Keratinocyte (primary cell): ENCODE data around the gene PCNT. TPM values are rescaled to one million over a fixed set of nuclear protein-coding genes. Genes with fewer than 3 reads are reported as not detected.

Experiments
- DNase-seq: peaks from one replicate; pipeline ENCODE4 v3.0.0-alpha.2; 2011; ENCODE audit warnings: low read depth, missing footprints, low spot score
- FAIRE-seq: peaks from 2 replicates; lab custom pipeline; 2011; peaks lifted over from hg19 to GRCh38; lab: Jason Lieb, UNC
- H2AFZ ChIP-seq: 2 replicates; pipeline ENCODE4 v1.6.0; 2012; ENCODE audit warnings: low read length, control low read depth, inconsistent platforms; ENCODE audit not compliant: control insufficient read depth
- H3K27ac ChIP-seq: 2 replicates; pipeline ENCODE4 v1.5.1; 2011; ENCODE audit warnings: low read length; ENCODE audit not compliant: control insufficient read depth, insufficient read depth
- H3K27me3 ChIP-seq: 3 replicates; pipeline ENCODE4 v1.6.0; 2011; ENCODE audit warnings: low read length; ENCODE audit not compliant: control insufficient read depth, insufficient read depth; ENCODE audit errors: extremely low read depth
- H3K36me3 ChIP-seq, 2 experiments: 2 replicates in 1 of 2; 3 replicates in 1 of 2; pipeline ENCODE4 v1.5.1; 2011; ENCODE audit warnings: low read length in 2 of 2, mild to moderate bottlenecking in 1 of 2; ENCODE audit not compliant: control insufficient read depth in 2 of 2, insufficient read depth in 2 of 2; ENCODE audit errors: extremely low read depth in 1 of 2
- H3K4me1 ChIP-seq: 3 replicates; pipeline ENCODE4 v1.5.1; 2011; ENCODE audit warnings: low read length; ENCODE audit not compliant: control insufficient read depth, insufficient read depth; ENCODE audit errors: extremely low read depth
- H3K4me2 ChIP-seq: 3 replicates; pipeline ENCODE4 v1.6.0; 2011; ENCODE audit warnings: low read depth, low read length; ENCODE audit not compliant: control insufficient read depth, insufficient read depth; ENCODE audit errors: extremely low read depth
- H3K4me3 ChIP-seq, 3 experiments: fragments of 200-600 bp in 1 of 3; sonication (generic) in 1 of 3; 2 replicates in 2 of 3; 3 replicates in 1 of 3; pipeline ENCODE4 v1.5.1; 2011 to 2016; ENCODE audit warnings: low read length in 3 of 3, mild to moderate bottlenecking in 3 of 3, control low read depth in 2 of 3, inconsistent platforms in 1 of 3, low read depth in 1 of 3, mixed read lengths in 1 of 3, mixed run types in 1 of 3, moderate library complexity in 1 of 3; ENCODE audit not compliant: control insufficient read depth in 2 of 3, insufficient read depth in 2 of 3; ENCODE audit errors: extremely low read depth in 1 of 3
- H3K79me2 ChIP-seq: 2 replicates; pipeline ENCODE4 v1.6.0; 2012; ENCODE audit warnings: low read length; ENCODE audit not compliant: control insufficient read depth, insufficient read depth
- H3K9ac ChIP-seq: 3 replicates; pipeline ENCODE4 v1.6.0; 2011; ENCODE audit warnings: low read length; ENCODE audit not compliant: control insufficient read depth, insufficient read depth; ENCODE audit errors: extremely low read depth
- H3K9me1 ChIP-seq: 3 replicates; pipeline ENCODE4 v1.6.0; 2011; ENCODE audit warnings: low read length; ENCODE audit not compliant: control insufficient read depth, insufficient read depth; ENCODE audit errors: extremely low read depth
- H3K9me3 ChIP-seq: 2 replicates; pipeline ENCODE4 v1.5.1; 2012; ENCODE audit warnings: low read depth, low read length; ENCODE audit not compliant: control insufficient read depth
- H4K20me1 ChIP-seq: 3 replicates; pipeline ENCODE4 v1.6.0; 2011; ENCODE audit warnings: low read length; ENCODE audit not compliant: control insufficient read depth, insufficient read depth; ENCODE audit errors: extremely low read depth
- EZH2 ChIP-seq: IDR thresholded peaks from one replicate; pipeline ENCODE4 v1.6.1; 2012; ENCODE audit warnings: inconsistent platforms, mild to moderate bottlenecking, low read length, moderate library complexity
- dilution Hi-C: fragments of 300-500 bp; cut with MboI; formaldehyde crosslinking; loops from one replicate; pipeline ENCODE4 v1.7.0; 2020; ENCODE audit warnings: low sequenced_read_pairs; ENCODE audit not compliant: extremely low pct_ligation_motif_present
- polyA plus RNA-seq, 5 experiments: library from polyadenylated mRNA; depleted of rRNA in 3 of 5; stranded (reverse) in 3 of 5; stranded (forward) in 1 of 5; unstranded in 1 of 5; fragments of >200 nt; gene quantifications; 1 replicate in 1 of 5; 2 replicates in 3 of 5; 3 replicates in 1 of 5; pipeline versions ENCODE4 v1.2.1 to v1.2.3, GENCODE V29; 2011 to 2012; ENCODE audit warnings: missing spikeins in 2 of 5, low read depth in 1 of 5, low replicate concordance in 1 of 5
- TF ChIP-seq, protein P1 (sequence below), 3 experiments: IDR thresholded peaks in 1 of 3; conservative IDR thresholded peaks in 1 of 3; optimal IDR thresholded peaks in 1 of 3; 2 replicates in 2 of 3; 3 replicates in 1 of 3; pipeline versions ENCODE3 to v1.5.1; 2011; ENCODE audit warnings: low read length in 3 of 3, mild to moderate bottlenecking in 3 of 3, moderate library complexity in 2 of 3, control low read depth in 1 of 3, inconsistent platforms in 1 of 3; ENCODE audit not compliant: insufficient read depth in 2 of 3; ENCODE audit errors: extremely low read depth in 1 of 3

PCNT gene
- polyA plus RNA-seq, 1 donor (not counting 4 experiments of a cell fraction or from before 2014, with no cell fraction given), result 9.8 TPM

DNA sequence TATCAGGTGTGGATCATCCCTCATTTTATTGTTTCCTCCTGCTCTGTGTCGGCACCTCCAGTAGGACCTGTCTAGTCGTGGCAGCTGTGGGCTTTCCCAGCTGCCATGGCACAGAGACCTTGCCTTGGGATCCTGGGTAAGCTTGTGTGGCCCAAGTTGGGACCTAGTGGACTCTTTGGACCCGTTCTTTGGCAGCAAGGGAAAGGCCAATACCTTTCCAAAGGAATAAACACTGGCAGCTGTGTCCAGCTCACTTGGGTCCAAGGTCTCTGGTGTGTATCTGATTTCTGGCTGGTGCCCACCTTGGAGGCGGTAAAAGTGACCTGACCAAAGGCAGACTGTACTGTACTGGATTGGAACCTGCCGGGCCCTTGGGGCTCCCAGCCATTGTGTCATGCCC is 156.5 kb downstream of the PCNT start:
- H3K79me2 ChIP-seq, result peaks cover 68% of the 10 kb centered on the region
- dilution Hi-C loops, result no loop called here
- TF ChIP-seq, protein P1, sequence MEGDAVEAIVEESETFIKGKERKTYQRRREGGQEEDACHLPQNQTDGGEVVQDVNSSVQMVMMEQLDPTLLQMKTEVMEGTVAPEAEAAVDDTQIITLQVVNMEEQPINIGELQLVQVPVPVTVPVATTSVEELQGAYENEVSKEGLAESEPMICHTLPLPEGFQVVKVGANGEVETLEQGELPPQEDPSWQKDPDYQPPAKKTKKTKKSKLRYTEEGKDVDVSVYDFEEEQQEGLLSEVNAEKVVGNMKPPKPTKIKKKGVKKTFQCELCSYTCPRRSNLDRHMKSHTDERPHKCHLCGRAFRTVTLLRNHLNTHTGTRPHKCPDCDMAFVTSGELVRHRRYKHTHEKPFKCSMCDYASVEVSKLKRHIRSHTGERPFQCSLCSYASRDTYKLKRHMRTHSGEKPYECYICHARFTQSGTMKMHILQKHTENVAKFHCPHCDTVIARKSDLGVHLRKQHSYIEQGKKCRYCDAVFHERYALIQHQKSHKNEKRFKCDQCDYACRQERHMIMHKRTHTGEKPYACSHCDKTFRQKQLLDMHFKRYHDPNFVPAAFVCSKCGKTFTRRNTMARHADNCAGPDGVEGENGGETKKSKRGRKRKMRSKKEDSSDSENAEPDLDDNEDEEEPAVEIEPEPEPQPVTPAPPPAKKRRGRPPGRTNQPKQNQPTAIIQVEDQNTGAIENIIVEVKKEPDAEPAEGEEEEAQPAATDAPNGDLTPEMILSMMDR (optimal IDR thresholded peaks at IDR 0.05 in 1 of 3, IDR thresholded peaks at IDR 0.05 in 1 of 3, conservative IDR thresholded peaks at IDR 0.05 in 1 of 3; ENCODE audit: extremely low read depth in 1 of 3, insufficient read depth in 2 of 3, low read length in 3 of 3), result no peak
- TF ChIP-seq EZH2, result no peak

DNA sequence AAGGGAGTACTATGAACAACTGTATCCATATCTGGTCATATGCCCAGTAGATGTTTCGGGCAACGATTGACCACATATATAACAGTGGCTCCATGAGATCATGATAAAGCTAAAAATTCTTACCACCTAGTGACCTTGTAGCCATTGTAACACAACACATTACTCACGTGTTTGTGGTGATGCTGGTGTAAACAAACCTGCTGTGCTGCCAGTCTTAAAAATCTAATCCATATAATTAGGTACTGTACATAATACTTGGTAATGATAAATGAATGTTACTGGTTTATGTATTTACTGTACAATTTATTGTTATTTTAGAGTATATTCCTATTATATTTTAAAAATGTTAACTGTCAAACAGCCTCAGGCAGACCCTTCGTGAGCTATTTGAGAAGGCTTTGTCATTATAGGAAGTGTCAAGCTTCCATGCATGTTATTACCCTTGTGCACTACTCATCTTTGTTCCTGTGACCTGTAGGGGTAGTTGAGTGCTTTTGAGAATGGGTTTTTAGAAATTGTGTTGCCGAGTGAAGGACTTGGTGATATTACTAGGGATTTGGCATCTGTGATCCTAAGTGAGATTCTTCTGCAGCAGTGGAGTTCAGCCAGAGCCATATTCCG is 158.4 kb downstream of the PCNT start:
- no peak overlapping the region for H2AFZ ChIP-seq
- TF ChIP-seq, protein P1 (optimal IDR thresholded peaks at IDR 0.05 in 1 of 3, IDR thresholded peaks at IDR 0.05 in 1 of 3, conservative IDR thresholded peaks at IDR 0.05 in 1 of 3; ENCODE audit: extremely low read depth in 1 of 3, insufficient read depth in 2 of 3, low read length in 3 of 3), result no peak
- TF ChIP-seq EZH2, result no peak
- dilution Hi-C loops, result no loop called here
- no peaks in the 10 kb centered on the region for H3K9me3 ChIP-seq
- H3K36me3 ChIP-seq, result peaks cover 4 to 15% of the 10 kb centered on the region in 2 experiments
- peaks cover 3% of the 10 kb centered on the region for H3K9me1 ChIP-seq
- no peak overlapping the region for H3K9ac ChIP-seq
- no peak overlapping the region for H3K4me3 ChIP-seq
- DNase-seq, result no peak
- H3K27me3 ChIP-seq, result no peaks in the 10 kb centered on the region
- peaks cover 62% of the 10 kb centered on the region for H3K79me2 ChIP-seq
- no peak for FAIRE-seq
- no peak overlapping the region for H3K27ac ChIP-seq
- peaks cover 8% of the 10 kb centered on the region for H4K20me1 ChIP-seq
- H3K4me1 ChIP-seq, result peaks cover 6% of the 10 kb centered on the region
- no peak overlapping the region for H3K4me2 ChIP-seq

More for the DNA sequence above, 156.5 kb downstream of the PCNT start:
- Histone ChIP-seq H3K27ac (no peak overlapping the region), H3K4me1 (peaks cover 6% of the 10 kb centered on the region), H3K27me3 (no peaks in the 10 kb centered on the region), H3K9me1 (peaks cover 3% of the 10 kb centered on the region), H3K36me3 (peaks cover 0 to 11% of the 10 kb centered on the region in 2 experiments), H3K9me3 (no peaks in the 10 kb centered on the region), H4K20me1 (peaks cover 8% of the 10 kb centered on the region), H2AFZ (no peak overlapping the region), H3K4me3 (no peak overlapping the region), H3K4me2 (no peak overlapping the region), H3K9ac (no peak overlapping the region)
- FAIRE-seq (no peak), DNase-seq (no peak)
